Upper lobe of left lung (tissue), 4 donors: Measurements from ENCODE around the gene VAMP2.

Source experiments
- CTCF ChIP-seq, 6 experiments: fragments of 450-650 bp in 4 of 6; fragments of 200-600 bp in 2 of 6; sonication (generic) in 2 of 6; IDR thresholded peaks; one replicate each; pipeline ENCODE4 v1.5.1; 2016 to 2019; ENCODE audit warnings: antibody characterized with exemption in 6 of 6
- EP300 ChIP-seq, 4 donors: sonication (generic); formaldehyde crosslinking; IDR thresholded peaks; one replicate each; pipeline ENCODE4 v1.5.1; 2017; ENCODE audit warnings: antibody characterized with exemption in 4 of 4, control low read depth in 2 of 4
- POLR2A ChIP-seq, 4 donors: fragments of 450-650 bp; IDR thresholded peaks; one replicate each; pipeline ENCODE4 v1.5.1; 2016 to 2017; ENCODE audit warnings: antibody characterized with exemption in 4 of 4, mild to moderate bottlenecking in 2 of 4
- POLR2AphosphoS5 ChIP-seq, 2 donors: sonication (generic); formaldehyde crosslinking; IDR thresholded peaks; one replicate each; pipeline ENCODE4 v1.5.1; 2017; ENCODE audit warnings: antibody characterized with exemption in 2 of 2

- TF ChIP-seq CTCF (IDR thresholded peaks at IDR 0.05) = no peak
- no peak for TF ChIP-seq POLR2AphosphoS5 (IDR thresholded peaks at IDR 0.05)
- no peak for TF ChIP-seq EP300 (IDR thresholded peaks at IDR 0.05)
- TF ChIP-seq POLR2A (IDR thresholded peaks at IDR 0.05) = no peak
Measured at GRCh38 chr17:8159459-8160223, 3.1 kb downstream of the VAMP2 start.
